PC-9 (cell line): ENCODE results near the gene KCNG4. TPM values are rescaled to one million over a fixed set of nuclear protein-coding genes. Genes with fewer than 3 reads are reported as not detected.

Source experiments
- BruUV-seq: library from RNA; stranded (reverse); fragments of 400-500 nt; replicated peaks from 2 replicates; lab custom pipeline; 2021; lab: Mats Ljungman, UMichigan
- CTCF ChIA-PET: fragments of 300-600 bp; sonication (Branson Sonifier 250); formaldehyde crosslinking; loops from one replicate; lab custom pipeline; 2022; ENCODE audit warnings: antibody characterized with exemption; lab: Charles Lee
- POLR2A ChIA-PET: fragments of 300-600 bp; sonication (Branson Sonifier 250); formaldehyde crosslinking; loops from one replicate; lab custom pipeline; 2022; ENCODE audit warnings: antibody characterized with exemption; ENCODE audit not compliant: unreplicated experiment; lab: Charles Lee
- DNase-seq, 2 experiments: peaks; one replicate each; pipeline versions ENCODE4 v3.0.0 to v3.0.0-alpha.2; 2015 to 2022; ENCODE audit warnings: mixed read lengths in 1 of 2
- H2AFZ ChIP-seq: fragments of 200-600 bp; sonication (generic); 2 replicates; pipeline ENCODE4 v1.8.1; 2017; ENCODE audit warnings: antibody characterized with exemption
- H3F3A ChIP-seq: fragments of 200-600 bp; sonication (generic); 2 replicates; pipeline ENCODE4 v1.8.1; 2017; ENCODE audit warnings: antibody characterized with exemption, mild to moderate bottlenecking, low read depth; ENCODE audit not compliant: insufficient read depth
- H3K27ac ChIP-seq: fragments of 200-600 bp; sonication (generic); 2 replicates; pipeline ENCODE4 v1.6.1; 2016; ENCODE audit warnings: mixed run types
- H3K27me3 ChIP-seq: fragments of 200-600 bp; sonication (generic); 2 replicates; pipeline ENCODE4 v1.6.1; 2016; ENCODE audit warnings: low read depth, mixed run types; ENCODE audit not compliant: insufficient read depth
- H3K36me3 ChIP-seq: fragments of 200-600 bp; sonication (generic); 2 replicates; pipeline ENCODE4 v1.6.1; 2016; ENCODE audit warnings: low read depth, mixed run types
- H3K4me1 ChIP-seq: fragments of 200-600 bp; sonication (generic); replicated peaks from 2 replicates; pipeline ENCODE4 v1.6.1; 2016; ENCODE audit warnings: mixed run types; ENCODE audit not compliant: insufficient read depth
- H3K4me2 ChIP-seq: fragments of 200-600 bp; sonication (generic); 2 replicates; pipeline ENCODE4 v1.6.1; 2017; ENCODE audit warnings: mixed run types
- H3K4me3 ChIP-seq: fragments of 200-600 bp; sonication (generic); 2 replicates; pipeline ENCODE4 v1.6.1; 2016; ENCODE audit warnings: mixed run types
- H3K79me2 ChIP-seq: fragments of 200-600 bp; sonication (generic); 2 replicates; pipeline ENCODE4 v1.6.1; 2017; ENCODE audit warnings: low read depth, mixed run types
- H3K9me2 ChIP-seq: fragments of 200-600 bp; sonication (generic); 2 replicates; pipeline ENCODE4 v1.8.1; 2017; ENCODE audit warnings: mild to moderate bottlenecking; ENCODE audit not compliant: insufficient read depth
- H3K9me3 ChIP-seq: fragments of 200-600 bp; sonication (generic); 2 replicates; pipeline ENCODE4 v1.8.1; 2016; ENCODE audit warnings: low read depth; ENCODE audit not compliant: insufficient read depth
- H4K20me1 ChIP-seq: fragments of 200-600 bp; sonication (generic); 2 replicates; pipeline ENCODE4 v1.8.1; 2017; ENCODE audit not compliant: insufficient read depth
- CTCF ChIP-seq: fragments of 200-600 bp; sonication (generic); conservative IDR thresholded peaks from 2 replicates; pipeline ENCODE4 v1.6.1; 2017; ENCODE audit warnings: mixed run types, antibody characterized with exemption, mild to moderate bottlenecking, moderate library complexity
- EZH2 ChIP-seq: fragments of 200-600 bp; sonication (generic); IDR thresholded peaks from 2 replicates; pipeline ENCODE4 v1.8.0; 2017; ENCODE audit warnings: antibody characterized with exemption, low read depth
- intact Hi-C: fragments of 100-400 bp; cut with micrococcal nuclease; formaldehyde crosslinking; loops from one replicate; pipeline ENCODE4 v1.10.0; 2022; ENCODE audit not compliant: unreplicated experiment
- total RNA-seq: library from RNA; stranded (reverse); gene quantifications from 2 replicates; pipeline ENCODE4 v1.2.3, GENCODE V29; 2021

KCNG4 gene
- total RNA-seq, 1 experiment from 2014 or later = not detected

GRCh38 chr16:84282533-84282932 lies 42.7 kb upstream of the KCNG4 start:
- ChIA-PET CTCF (no interaction called here), POLR2A (no interaction called here)

GRCh38 chr16:84281074-84281473 lies 41.3 kb upstream of the KCNG4 start:
- Histone ChIP-seq H3K27me3 (no peaks in the 10 kb centered on the region), H3F3A (no peaks in the 10 kb centered on the region; the same call in 1 of the 2 replicates), H3K4me2 (no peak overlapping the region), H3K27ac (no peak overlapping the region), H3K4me1 (no peaks in the 10 kb centered on the region), H2AFZ (no peak overlapping the region), H3K4me3 (no peak overlapping the region), H3K9me3 (no peaks in the 10 kb centered on the region), H4K20me1 (no peaks in the 10 kb centered on the region), H3K9me2 (no peaks in the 10 kb centered on the region), H3K36me3 (no peaks in the 10 kb centered on the region), H3K79me2 (no peaks in the 10 kb centered on the region)
- intact Hi-C loops = no loop called here
- no peak for DNase-seq
- no TSS peak for BruUV-seq
- ChIA-PET POLR2A (no interaction called here), CTCF (no interaction called here)
- TF ChIP-seq CTCF (no peak), EZH2 (no peak)

More at GRCh38 chr16:84282533-84282932, 42.7 kb upstream of the KCNG4 start:
- TF ChIP-seq EZH2 (no peak), CTCF (no peak)
- Histone ChIP-seq H4K20me1 (no peaks in the 10 kb centered on the region), H3K36me3 (no peaks in the 10 kb centered on the region), H3K4me3 (no peak overlapping the region), H3K27me3 (no peaks in the 10 kb centered on the region), H3K4me1 (no peaks in the 10 kb centered on the region), H3K4me2 (no peak overlapping the region), H3K27ac (no peak overlapping the region), H3K79me2 (no peaks in the 10 kb centered on the region), H3K9me2 (no peaks in the 10 kb centered on the region), H2AFZ (no peak overlapping the region), H3F3A (no peaks in the 10 kb centered on the region; the same call in 1 of the 2 replicates), H3K9me3 (no peaks in the 10 kb centered on the region)
- BruUV-seq = no TSS peak
- intact Hi-C loops = no loop called here
- DNase-seq = no peak

- TF ChIP-seq EZH2 = no peak
- TF ChIP-seq CTCF = no peak
- no peak for DNase-seq
- POLR2A ChIA-PET = no interaction called here
- no peak overlapping the region for H3K4me2 ChIP-seq
- no peak overlapping the region for H2AFZ ChIP-seq
- no peaks in the 10 kb centered on the region for H3K79me2 ChIP-seq
- no peaks in the 10 kb centered on the region for H4K20me1 ChIP-seq
- no TSS peak for BruUV-seq
- no peaks in the 10 kb centered on the region for H3K9me3 ChIP-seq
- H3K4me1 ChIP-seq = no peaks in the 10 kb centered on the region
- H3F3A ChIP-seq = no peaks in the 10 kb centered on the region; the same call in 1 of the 2 replicates
- CTCF ChIA-PET = no interaction called here
- H3K27ac ChIP-seq = no peak overlapping the region
- H3K27me3 ChIP-seq = no peaks in the 10 kb centered on the region
- H3K36me3 ChIP-seq = no peaks in the 10 kb centered on the region
- H3K4me3 ChIP-seq = no peak overlapping the region
- no peaks in the 10 kb centered on the region for H3K9me2 ChIP-seq
- intact Hi-C loops = loop anchor here (5.0 kb wide), 2 partner anchors 197 to 342 kb away; no protein-coding TSS in a partner anchor
These were observed 40.1 kb upstream of the KCNG4 start for GRCh38 chr16:84279881-84280280.
